Activated T-cell treated with anti-CD3 and anti-CD28 coated beads for 4 hours (primary cell): ENCODE measurements around the gene APBB2.
"Not testable (repeated sequence)": the region's sequence is repeated elsewhere in the genome, so short reads cannot be mapped to it uniquely, and the experiment has no call there.

Experiments used
- DNase-seq: peaks from one replicate; pipeline ENCODE4 v3.0.0-alpha.2; 2020

Gene APBB2

DNA sequence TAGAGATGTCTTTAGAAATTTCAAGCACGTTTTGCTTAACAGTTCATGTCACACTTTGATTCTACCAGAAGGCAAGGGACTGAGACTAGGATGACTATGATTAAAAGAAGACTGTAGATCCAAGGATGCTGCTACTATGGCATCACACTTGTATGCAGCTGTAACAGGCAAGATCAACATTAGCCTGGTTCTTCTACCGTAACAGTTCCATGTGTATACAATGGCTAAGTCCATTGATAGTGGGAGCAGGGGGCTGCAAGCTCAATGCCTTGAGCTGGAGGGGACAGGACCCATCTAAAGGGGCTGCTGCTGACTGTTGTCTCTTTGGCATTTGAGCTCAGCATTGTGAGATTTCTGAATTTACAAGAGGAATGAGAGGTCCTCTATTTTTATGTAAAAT, 212.0 kb downstream of the APBB2 start:
- DNase-seq, result no peak

- DNase-seq, result no peak
These were observed 214.0 kb downstream of the APBB2 start for GRCh38 chr4:41000356-41000755.

DNA sequence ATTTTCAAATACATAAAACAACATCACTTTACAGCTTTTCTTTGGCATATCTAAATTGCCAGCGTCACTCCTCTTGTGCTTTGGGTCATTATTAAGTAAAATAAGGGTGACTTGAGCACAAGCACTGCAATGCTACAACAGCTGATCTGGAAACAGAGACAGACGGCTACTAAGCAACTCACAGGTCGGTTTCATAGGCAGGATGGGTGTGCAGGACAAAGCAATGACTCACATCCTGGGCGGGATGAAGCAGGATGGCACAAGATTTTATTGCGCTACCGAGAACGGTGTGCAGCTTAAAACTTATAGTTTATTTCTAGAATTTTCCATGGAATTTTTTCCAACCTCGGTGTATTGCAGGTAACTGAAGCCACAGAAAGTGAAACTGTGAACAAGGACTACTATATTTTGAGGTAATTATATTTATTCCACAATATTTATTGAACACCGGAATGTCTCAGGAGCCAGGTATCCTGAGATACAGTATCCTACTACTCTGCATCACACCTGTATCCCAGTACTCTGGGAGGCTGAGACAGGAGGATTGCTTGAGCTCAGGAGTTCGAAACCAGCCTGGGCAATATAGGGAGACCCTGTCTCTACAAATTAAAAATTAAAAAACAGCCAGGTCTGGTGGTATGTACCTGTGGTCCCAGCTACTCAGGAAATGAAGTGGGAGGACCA, 215.5 kb downstream of the APBB2 start:
- no peak for DNase-seq

- DNase-seq, result no peak
These were observed 218.5 kb downstream of the APBB2 start for GRCh38 chr4:40995850-40996249.

GRCh38 chr4:40994321-40994720, 220.0 kb downstream of the APBB2 start:
- DNase-seq, result not testable (repeated sequence)

GRCh38 chr4:40993296-40993693, 221.0 kb downstream of the APBB2 start:
- not testable (repeated sequence) for DNase-seq

DNA sequence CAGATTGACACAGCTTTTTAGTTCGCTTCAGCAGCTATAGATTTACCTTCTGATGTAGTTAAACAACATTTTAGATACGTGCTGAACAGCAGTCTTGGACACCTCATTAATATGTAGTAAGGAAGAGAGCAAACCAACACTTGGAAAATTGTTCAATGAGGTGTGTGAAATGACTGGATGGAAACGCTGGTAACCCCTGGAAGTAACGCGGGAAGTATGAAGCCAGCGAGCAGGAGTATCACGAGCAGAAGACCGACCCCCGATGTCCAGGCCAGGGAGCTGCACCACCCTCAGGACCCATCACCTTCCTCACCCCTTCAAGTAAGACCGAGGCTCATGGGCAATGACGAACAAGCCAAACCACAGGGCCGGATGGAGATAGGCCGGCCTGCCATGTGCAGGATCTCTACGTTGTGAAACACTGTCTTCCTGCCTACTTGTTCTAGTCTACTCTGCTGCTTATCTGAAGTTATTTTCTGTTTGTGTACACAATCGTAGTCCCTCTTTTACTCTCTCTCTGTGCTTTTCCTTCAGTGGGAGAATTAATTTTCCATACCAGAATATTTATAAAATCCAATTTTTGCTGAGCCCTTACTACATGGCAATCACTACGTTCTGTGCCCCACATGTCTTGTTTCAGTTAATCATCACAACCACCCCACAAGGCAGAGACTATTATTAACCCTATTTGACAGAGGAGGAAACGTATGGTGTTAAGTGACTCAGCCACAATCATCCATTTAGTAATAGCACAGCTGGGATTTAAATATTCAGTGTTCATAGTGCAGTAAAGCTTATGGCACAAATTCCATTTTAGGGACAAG, 221.7 kb downstream of the APBB2 start:
- DNase-seq, result no peak

GRCh38 chr4:40991908-40992307, 222.4 kb downstream of the APBB2 start:
- no peak for DNase-seq

GRCh38 chr4:40990899-40991265, 223.5 kb downstream of the APBB2 start:
- no peak for DNase-seq

- no peak for DNase-seq
These were observed 224.0 kb downstream of the APBB2 start for GRCh38 chr4:40990236-40990898.

DNA sequence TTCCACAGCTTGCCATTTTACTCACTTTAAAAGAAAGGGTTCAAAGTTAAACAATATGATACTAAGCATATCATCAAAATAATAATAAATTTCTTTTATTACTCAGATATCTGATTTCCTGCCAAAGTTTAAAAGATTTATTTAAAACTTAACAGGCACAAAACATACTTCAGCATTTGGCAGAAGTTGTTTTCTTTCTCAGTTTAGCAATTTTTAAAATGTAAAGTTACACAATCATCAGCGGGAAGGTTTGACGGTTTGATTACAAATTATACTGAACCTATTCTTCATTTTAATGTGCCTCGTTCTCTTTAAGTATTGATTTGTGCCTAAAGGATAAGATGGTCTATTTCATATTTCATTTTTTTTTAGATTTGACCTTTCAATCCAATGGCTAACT, 227.2 kb downstream of the APBB2 start:
- DNase-seq, result no peak

DNA sequence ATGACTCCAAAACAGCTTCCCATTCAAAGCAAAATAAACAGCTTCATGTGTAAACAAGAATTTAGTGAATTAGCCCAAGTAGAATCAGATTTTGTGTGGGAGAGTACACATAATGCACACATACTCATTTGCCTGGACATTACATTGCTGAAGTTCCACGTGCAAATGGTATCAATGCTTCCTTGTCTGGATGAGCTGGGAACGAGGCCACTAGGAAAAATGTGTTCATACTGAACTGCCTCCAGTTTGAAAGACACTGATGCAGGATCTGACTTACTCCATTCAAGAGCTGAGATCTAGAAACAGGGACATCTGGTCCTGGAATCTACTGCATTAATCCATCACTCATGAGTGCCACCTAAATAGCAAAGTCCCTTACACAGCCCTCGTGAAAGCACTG, 228.0 kb downstream of the APBB2 start:
- no peak for DNase-seq

DNA sequence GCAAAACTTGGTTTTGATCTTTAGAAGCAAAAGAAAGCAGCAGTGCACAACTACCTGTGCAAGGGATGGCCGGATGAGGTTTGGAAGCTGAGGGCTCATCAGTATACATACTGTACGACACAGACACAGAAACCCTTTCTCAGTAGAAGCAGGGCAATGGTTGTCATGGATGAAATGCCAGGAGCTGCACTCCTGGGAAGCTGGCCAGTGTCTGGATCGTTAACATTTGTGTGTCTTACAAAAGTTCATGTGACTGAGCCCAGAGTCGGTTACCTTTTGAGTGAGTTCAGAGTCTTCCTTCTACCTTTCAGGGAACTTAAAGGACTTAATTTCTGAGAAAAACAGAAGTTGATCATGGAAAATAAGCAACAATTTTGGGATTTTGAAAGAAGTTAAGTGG, 230.3 kb downstream of the APBB2 start:
- DNase-seq, result no peak

GRCh38 chr4:40980318-40980883, 233.9 kb downstream of the APBB2 start:
- no peak for DNase-seq

- DNase-seq, result no peak
These were observed 235.8 kb downstream of the APBB2 start for GRCh38 chr4:40978548-40978947.

- DNase-seq, result no peak
These were observed 238.0 kb downstream of the APBB2 start for GRCh38 chr4:40976343-40976742.

DNA sequence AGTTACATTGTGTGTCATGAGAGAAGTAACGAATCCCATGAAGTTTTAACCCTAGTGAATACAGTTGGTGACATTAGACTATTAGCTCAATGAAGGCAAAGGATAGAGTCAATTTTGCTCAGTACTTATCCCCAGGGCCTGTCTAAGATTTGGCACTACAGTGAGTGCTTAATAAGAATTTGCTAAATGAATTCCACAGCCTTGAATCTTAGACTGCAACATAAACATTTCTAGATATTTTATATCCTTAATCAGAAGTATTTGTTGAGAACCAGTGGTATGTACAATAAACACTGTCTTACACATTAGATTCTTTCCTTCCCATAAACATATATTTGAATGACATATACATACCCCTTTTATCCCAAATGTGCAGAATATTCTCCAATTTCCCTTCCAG, 241.6 kb downstream of the APBB2 start:
- DNase-seq, result no peak

DNA sequence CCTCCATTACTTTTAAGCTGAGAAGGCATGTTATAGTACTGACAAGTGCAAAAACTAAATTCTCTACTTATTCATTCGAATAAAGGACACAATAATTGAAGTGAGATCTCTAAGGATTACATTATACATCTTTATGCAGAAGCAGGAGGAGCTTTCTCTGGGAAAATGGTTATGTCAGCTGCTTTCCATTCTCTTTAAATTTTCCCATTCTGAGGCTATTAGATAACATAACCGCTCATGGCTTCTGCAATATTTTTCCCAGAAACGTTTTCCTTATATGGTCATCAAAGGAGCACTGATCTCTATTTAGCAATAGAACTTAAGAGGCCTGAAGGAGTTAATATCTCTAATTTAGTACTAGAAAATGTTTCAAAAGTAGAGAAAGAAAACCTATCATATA, 243.0 kb downstream of the APBB2 start:
- DNase-seq, result no peak

GRCh38 chr4:40969501-40969900, 244.8 kb downstream of the APBB2 start:
- DNase-seq, result no peak

DNA sequence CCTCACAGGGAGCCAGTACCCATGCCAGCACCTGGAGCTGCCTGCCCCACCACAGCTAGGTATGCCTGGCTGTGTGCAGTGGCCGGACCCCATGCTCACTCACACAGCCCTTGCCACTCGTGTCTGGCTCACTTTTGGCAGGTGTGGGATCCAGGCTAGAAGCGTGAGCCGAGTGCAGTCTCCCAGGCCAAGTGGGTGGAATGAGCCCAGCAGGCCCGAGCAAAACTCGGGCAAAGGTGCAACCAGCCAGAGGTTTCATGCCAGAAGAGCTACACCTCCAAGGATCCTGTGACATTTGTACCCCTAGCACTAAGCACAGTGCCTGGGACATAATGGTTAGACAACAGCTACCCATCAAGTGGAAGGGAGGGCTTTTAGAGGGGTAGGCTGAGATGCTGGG, 246.8 kb downstream of the APBB2 start:
- no peak for DNase-seq

- no peak for DNase-seq
These were observed 248.3 kb downstream of the APBB2 start for GRCh38 chr4:40966091-40966490.

DNA sequence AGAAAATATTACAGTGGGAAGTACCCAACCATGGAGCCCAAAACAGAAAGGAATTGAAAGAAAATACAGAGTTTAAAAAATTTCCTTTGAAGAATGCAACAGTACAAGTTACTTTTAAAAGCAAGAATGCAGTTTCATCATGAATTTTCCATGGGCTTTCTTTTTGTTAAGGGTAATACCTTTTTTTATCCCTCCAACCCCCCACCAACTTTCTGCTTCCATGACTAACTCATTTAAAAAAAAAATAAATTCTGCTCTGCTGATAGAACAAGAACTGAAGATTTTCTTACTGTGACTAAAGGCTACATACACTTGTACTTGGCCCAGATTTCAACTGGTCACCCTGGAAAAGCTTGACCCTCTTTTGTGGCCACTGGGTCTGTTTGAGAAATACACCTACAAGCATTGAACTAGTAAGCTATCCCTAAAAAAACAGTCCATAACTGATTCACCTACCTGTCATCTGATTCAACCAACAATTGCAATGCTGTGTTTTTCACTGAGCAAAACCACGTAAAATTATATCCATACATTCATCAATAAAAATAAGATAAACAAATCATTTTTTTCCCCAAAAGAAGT, 250.4 kb downstream of the APBB2 start:
- no peak for DNase-seq

GRCh38 chr4:40962551-40963180, 251.7 kb downstream of the APBB2 start:
- no peak for DNase-seq
